Central memory CD8-positive, alpha-beta T cell (primary cell): ENCODE data around the gene EVC.

Source experiments
- ATAC-seq: fragments of 150-1000 bp; cut with Tn5 transposase; replicated peaks from 2 replicates; pipeline ENCODE4 v1.10.0; 2022; ENCODE audit warnings: mild to moderate bottlenecking, moderate FRiP score, moderate number of reproducible peaks; ENCODE audit not compliant: poor library complexity, severe bottlenecking; ENCODE audit errors: extremely low read depth
- DNase-seq, 2 donors: peaks; one replicate each; pipeline ENCODE4 v3.0.0; 2021; ENCODE audit warnings: low spot score in 2 of 2
- H3K27ac Mint-ChIP-seq: one replicate; pipeline ENCODE4 v1.8.0; 2022; ENCODE audit warnings: low read depth, mild to moderate bottlenecking, moderate library complexity, mixed read lengths
- H3K27me3 Mint-ChIP-seq: one replicate; pipeline ENCODE4 v1.8.0; 2022; ENCODE audit warnings: mixed read lengths
- H3K36me3 Mint-ChIP-seq: one replicate; pipeline ENCODE4 v1.8.0; 2022; ENCODE audit warnings: mild to moderate bottlenecking, moderate library complexity, mixed read lengths; ENCODE audit not compliant: insufficient read depth
- H3K4me1 Mint-ChIP-seq: one replicate; pipeline ENCODE4 v1.8.0; 2022; ENCODE audit warnings: mixed read lengths
- H3K4me3 Mint-ChIP-seq: one replicate; pipeline ENCODE4 v1.8.0; 2022; ENCODE audit warnings: mild to moderate bottlenecking, moderate library complexity, mixed read lengths
- H3K9me3 Mint-ChIP-seq: one replicate; pipeline ENCODE4 v1.8.0; 2022; ENCODE audit warnings: mixed read lengths

Gene EVC

DNA sequence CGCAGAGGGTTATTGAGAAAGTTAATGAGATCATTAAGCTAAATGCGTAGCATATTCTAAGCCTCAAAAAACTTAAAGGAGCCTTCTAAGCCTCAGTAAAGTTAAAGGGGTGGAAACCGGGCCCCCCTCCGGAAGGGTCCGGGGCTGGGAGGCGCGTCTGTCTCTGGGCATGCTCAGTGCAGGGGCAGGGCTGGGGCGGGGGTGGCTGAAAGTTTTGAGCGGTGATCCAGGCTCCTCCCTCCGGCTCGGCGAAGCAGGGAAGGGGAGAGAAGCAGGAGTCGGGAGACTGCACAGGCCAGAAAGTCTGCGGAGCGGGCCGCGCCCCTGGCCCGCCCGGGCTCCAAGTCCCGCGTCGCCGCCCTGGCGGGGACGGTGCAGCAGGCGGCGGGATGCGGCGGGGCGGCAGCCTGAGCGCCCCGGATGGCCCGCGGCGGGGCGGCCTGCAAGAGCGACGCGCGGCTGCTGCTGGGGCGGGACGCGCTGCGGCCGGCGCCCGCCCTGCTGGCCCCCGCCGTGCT lies at the start of gene EVC:
Gene EVC, plus strand, starts transcription at position 241 of the 518 bp plus-strand sequence. Its CDS starts 180 bp downstream, at position 421.
- Mint-ChIP-seq H3K27ac (peak within 1 kb of the TSS; percentile 12), H3K9me3 (peaks cover 5% of the 10 kb centered on the region), H3K36me3 (peaks cover 2% of the 10 kb centered on the region), H3K27me3 (peaks cover 45% of the 10 kb centered on the region), H3K4me3 (peak within 1 kb of the TSS; percentile 80), H3K4me1 (peaks cover 33% of the 10 kb centered on the region)
- ATAC-seq, result peak; percentile 59
- DNase-seq, result no peak

DNA sequence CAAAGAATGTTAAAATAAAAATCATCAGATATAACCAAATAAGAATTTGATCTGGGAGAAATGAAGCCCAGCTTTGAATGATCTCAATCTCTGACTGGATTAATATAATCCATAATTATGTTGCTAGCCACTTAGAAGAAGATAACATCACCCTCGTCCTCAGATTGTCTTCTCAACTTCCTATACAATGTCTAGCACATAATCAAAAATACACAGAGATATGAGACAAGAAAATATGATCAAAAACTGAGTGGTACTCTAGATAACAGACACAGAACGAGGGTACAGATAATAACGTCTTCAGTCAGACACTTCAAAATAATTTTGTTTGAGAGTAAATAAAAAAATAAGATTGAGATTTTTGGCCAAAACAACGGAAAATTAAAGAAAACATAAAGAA lies 49.8 kb upstream of the EVC start:
- H3K9me3 Mint-ChIP-seq, result no peaks in the 10 kb centered on the region
- H3K36me3 Mint-ChIP-seq, result peaks cover 11% of the 10 kb centered on the region
- H3K27ac Mint-ChIP-seq, result no peak overlapping the region
- DNase-seq (no peak), ATAC-seq (no peak)
- H3K27me3 Mint-ChIP-seq, result no peaks in the 10 kb centered on the region
- no peaks in the 10 kb centered on the region for H3K4me1 Mint-ChIP-seq
- no peak overlapping the region for H3K4me3 Mint-ChIP-seq

DNA sequence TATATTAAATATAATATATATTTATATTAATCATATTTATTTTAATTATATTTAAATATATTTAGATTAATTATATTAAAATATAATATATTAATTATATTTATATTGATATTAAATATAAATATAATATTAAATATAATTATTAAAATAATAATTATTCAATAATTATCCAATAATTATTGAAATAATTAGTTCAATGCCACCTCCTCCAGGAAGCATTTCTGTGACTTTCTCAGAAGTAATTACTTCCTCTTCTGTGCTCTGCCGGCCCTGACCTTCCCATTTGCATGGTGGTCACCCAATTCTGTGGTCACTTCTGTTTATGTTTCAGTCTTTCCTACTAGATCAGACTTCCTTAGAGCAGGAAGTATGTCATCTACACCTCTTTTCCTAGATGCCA lies 48.4 kb upstream of the EVC start:
- Mint-ChIP-seq H3K36me3 (peaks cover 10% of the 10 kb centered on the region), H3K9me3 (no peaks in the 10 kb centered on the region), H3K4me1 (no peaks in the 10 kb centered on the region), H3K27me3 (no peaks in the 10 kb centered on the region), H3K27ac (no peak overlapping the region), H3K4me3 (no peak overlapping the region)
- ATAC-seq (no peak), DNase-seq (no peak)

DNA sequence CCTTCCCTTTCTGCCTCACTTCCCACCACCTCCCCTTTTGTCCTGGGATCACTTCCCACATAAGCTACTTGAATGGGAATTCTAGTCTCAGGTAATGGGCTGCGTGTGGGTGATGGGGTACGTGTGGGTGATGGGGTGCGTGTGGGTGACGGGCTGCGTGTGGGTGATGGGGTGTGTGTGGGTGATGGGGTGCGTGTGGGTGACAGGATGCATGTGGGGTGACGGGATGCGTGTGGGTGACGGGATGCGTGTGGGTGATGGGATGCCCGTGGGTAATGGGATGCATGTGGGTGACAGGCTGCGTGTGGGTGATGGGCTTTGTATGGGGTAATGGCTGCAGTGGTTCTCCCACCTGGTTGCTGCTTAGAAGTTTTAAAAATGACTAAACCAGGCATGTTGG lies 46.2 kb upstream of the EVC start:
- H3K27me3 Mint-ChIP-seq, result no peaks in the 10 kb centered on the region
- no peak overlapping the region for H3K4me3 Mint-ChIP-seq
- peaks cover 8% of the 10 kb centered on the region for H3K36me3 Mint-ChIP-seq
- no peaks in the 10 kb centered on the region for H3K9me3 Mint-ChIP-seq
- H3K4me1 Mint-ChIP-seq, result no peaks in the 10 kb centered on the region
- H3K27ac Mint-ChIP-seq, result no peak overlapping the region
- ATAC-seq (no peak), DNase-seq (no peak)

DNA sequence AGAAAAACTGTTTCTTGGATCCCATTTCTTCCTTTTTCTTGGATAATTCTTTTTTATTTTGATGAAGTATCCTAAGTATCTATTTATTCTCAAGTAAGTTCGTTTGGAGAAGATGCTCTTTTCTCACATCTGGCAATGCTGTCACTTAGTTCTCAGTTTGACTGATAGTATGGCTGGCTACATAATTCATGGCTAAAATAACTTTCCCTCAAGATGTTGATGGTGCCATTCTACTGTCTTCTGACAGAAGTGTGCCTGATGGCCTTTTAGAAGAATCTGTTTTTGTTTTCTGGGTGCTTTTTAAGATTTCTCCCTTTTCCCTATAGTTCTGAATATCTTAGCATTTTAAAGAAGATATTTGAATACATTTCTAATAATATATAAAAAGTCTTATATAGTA lies 44.3 kb upstream of the EVC start:
- peaks cover 6% of the 10 kb centered on the region for H3K36me3 Mint-ChIP-seq
- H3K4me1 Mint-ChIP-seq, result no peaks in the 10 kb centered on the region
- H3K27me3 Mint-ChIP-seq, result no peaks in the 10 kb centered on the region
- no peak overlapping the region for H3K27ac Mint-ChIP-seq
- H3K4me3 Mint-ChIP-seq, result no peak overlapping the region
- DNase-seq (no peak), ATAC-seq (no peak)
- no peaks in the 10 kb centered on the region for H3K9me3 Mint-ChIP-seq

DNA sequence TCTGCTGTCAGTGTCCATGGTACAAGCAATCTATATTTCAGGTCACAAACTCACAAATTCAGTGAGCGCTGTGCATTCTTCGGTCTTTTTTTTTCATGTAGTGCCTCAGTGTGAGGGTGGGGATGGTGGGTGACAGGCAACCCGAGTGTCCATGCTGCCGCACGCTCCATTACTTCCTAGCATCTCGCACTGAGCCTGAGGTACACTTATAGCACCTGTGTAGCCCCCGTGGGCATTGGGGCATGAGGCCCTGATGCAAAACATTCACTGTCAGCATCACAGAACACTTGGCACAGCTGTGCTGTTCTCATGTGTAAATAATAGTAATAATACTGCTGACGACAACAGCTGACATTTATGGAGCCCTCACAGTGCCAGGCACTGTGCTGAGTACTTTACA lies 34.2 kb upstream of the EVC start:
- Mint-ChIP-seq H3K9me3 (no peaks in the 10 kb centered on the region), H3K27me3 (no peaks in the 10 kb centered on the region), H3K36me3 (peaks cover 3% of the 10 kb centered on the region), H3K4me1 (no peaks in the 10 kb centered on the region), H3K27ac (no peak overlapping the region), H3K4me3 (no peak overlapping the region)
- DNase-seq (no peak), ATAC-seq (no peak)

DNA sequence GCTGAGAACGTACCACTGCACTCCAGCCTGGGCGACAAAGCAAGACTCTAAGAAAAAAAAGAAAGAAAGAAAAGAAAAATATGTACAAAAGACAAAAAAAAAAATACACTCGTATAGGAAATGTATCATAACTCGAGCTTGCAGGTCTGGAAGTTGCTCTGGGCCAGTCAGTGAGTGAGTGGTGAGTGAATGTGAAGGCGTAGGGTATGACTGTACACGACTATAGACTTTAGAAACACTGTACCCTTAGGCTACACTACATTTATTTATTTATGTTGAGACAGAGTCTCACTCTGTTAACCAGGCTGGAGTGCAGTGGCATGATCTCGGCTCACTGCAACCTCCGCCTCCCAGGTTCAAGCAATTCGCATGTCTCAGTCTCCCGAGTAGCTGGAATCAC lies 32.0 kb upstream of the EVC start:
- peaks cover 6% of the 10 kb centered on the region for H3K36me3 Mint-ChIP-seq
- DNase-seq, result no peak
- H3K9me3 Mint-ChIP-seq, result no peaks in the 10 kb centered on the region
- no peaks in the 10 kb centered on the region for H3K4me1 Mint-ChIP-seq
- no peak for ATAC-seq
- no peaks in the 10 kb centered on the region for H3K27me3 Mint-ChIP-seq
- no peak overlapping the region for H3K27ac Mint-ChIP-seq
- no peak overlapping the region for H3K4me3 Mint-ChIP-seq

DNA sequence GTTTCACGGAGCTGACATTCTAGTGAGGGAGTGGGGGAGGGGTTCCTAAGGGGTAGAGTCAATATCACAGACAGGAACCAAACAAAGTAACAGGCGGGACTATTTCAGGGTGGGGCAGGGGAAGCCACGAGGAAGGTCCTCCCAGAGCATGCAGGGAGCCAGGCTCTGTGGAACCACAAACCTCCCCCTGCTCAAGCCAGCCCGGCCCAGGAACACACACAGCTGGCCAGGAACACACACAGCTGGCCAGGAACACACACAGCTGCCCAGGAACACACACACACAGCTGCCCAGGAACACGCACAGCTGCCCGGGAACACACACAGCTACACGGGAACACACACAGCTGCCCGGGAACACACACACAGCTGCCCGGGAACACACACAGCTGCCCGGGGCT lies 27.4 kb upstream of the EVC start:
- no peak overlapping the region for H3K27ac Mint-ChIP-seq
- H3K4me1 Mint-ChIP-seq, result no peaks in the 10 kb centered on the region
- ATAC-seq (no peak), DNase-seq (no peak)
- H3K36me3 Mint-ChIP-seq, result peaks cover 12% of the 10 kb centered on the region
- no peaks in the 10 kb centered on the region for H3K27me3 Mint-ChIP-seq
- no peaks in the 10 kb centered on the region for H3K9me3 Mint-ChIP-seq
- no peak overlapping the region for H3K4me3 Mint-ChIP-seq

DNA sequence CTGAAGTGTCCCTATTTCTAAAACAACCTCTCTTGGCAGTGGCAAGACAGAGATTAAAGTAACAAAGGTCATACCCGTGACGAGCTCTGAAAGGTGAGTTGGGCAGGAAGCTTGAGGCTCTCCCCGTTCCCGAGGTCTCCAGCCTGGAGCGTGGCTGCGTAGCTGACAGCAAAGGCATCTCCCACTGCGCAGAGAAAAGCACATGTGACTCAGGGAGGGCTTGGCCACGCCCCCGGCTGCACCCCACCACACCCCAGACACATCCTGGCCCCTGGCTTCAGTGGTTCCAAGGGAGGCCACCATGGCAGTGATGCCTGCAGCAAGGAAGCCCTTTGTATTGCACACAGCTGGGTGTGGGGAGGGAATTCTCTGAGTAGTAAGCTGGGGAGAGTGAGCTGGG lies 25.7 kb upstream of the EVC start:
- Mint-ChIP-seq H3K36me3 (peaks cover 13% of the 10 kb centered on the region), H3K4me3 (no peak overlapping the region), H3K27me3 (no peaks in the 10 kb centered on the region), H3K9me3 (no peaks in the 10 kb centered on the region), H3K4me1 (no peaks in the 10 kb centered on the region), H3K27ac (no peak overlapping the region)
- DNase-seq (no peak), ATAC-seq (no peak)

DNA sequence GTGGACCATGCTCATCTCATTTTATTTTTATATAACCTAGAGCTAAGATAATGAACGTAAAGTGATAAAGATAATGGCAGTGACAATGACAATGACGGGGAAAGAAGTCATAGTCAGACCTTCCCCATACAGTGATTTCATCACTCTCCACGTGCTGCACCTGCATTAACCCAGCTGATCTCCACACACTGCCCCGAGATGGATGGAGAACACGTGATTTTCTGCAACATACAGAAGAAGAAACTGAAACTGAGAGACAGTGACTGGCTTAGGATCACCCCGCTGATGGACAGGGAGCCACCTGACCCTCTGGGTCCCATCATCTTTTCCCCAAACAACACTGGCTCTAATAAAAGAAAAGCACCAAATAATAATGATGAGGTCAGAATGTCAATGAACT lies 24.7 kb upstream of the EVC start:
- Mint-ChIP-seq H3K4me1 (no peaks in the 10 kb centered on the region), H3K4me3 (no peak overlapping the region), H3K9me3 (no peaks in the 10 kb centered on the region), H3K27me3 (no peaks in the 10 kb centered on the region), H3K27ac (no peak overlapping the region), H3K36me3 (peaks cover 14% of the 10 kb centered on the region)
- no peak for DNase-seq
- no peak for ATAC-seq

DNA sequence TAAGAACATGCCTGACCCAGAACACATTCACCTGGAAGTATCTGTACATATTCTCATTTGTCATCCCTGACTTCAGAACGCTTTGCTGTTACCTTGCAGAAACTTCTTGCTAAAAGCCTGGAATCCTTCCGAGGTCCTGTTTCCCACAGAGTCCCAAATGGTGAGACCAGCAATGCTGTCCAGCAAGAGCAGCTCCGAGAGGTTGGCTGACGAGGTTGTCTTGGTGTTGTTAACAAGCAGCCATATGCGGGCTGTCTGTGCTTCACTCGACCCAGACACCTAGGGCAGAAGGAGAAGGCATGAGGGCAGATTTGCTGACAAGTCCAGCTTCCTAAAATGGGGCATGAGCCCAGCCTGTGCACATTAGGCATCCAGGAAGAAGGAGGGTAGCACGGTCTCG lies 21.9 kb upstream of the EVC start:
- Mint-ChIP-seq H3K4me1 (no peaks in the 10 kb centered on the region), H3K27me3 (no peaks in the 10 kb centered on the region), H3K9me3 (no peaks in the 10 kb centered on the region), H3K27ac (no peak overlapping the region), H3K4me3 (no peak overlapping the region), H3K36me3 (peaks cover 11% of the 10 kb centered on the region)
- ATAC-seq (no peak), DNase-seq (no peak)

DNA sequence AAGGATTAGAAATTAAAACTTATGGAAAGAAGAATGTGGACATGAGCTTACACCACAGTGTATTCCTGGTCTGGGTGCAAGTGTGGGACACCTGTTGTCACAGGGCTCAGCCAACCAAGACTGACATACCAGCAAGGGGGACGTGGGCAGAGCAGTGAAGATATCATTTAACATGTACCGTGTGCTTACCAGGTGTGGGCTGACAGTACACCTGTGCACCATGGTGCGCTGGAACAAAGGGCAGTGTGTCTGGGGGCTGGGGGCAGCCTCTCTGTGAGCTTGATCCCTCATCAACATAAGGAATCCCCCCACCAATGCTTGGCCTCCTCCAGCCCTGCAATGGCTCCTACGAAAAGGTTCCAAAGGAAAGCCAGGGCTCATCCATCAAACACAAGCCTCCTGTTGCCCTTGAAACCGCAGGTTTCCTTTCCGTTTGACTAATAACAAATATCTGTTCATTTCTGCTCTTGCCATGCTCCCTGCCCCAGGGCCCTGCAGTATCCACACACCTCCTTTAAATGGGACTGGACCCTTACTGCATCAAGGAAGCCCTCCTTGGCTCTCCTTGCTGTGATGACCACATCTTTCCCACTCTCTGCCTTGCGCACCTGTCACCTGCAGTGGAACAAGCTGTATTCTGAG lies 19.4 kb upstream of the EVC start:
- DNase-seq (no peak), ATAC-seq (no peak)
- H3K27ac Mint-ChIP-seq, result no peak overlapping the region
- no peak overlapping the region for H3K4me3 Mint-ChIP-seq
- peaks cover 13% of the 10 kb centered on the region for H3K36me3 Mint-ChIP-seq
- H3K4me1 Mint-ChIP-seq, result no peaks in the 10 kb centered on the region
- H3K27me3 Mint-ChIP-seq, result no peaks in the 10 kb centered on the region
- no peaks in the 10 kb centered on the region for H3K9me3 Mint-ChIP-seq

DNA sequence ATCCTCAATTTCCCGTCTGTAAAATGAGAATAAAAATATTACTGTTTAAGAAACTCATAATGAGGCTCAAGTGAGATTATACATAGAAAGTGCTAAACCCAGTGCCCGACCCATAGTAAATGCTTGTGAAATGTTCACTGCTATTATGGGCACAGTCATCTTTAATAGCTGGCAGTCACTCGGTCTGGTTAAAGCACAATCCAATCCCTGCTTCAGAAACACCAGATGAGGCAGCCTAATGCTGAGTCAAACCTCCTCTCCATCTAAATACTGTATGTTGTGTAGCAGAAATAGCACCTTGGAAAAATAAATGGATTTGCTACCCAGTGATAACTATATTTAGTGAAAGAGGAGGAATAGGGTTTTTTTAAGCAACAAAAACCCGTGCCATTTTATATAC lies 17.1 kb upstream of the EVC start:
- no peaks in the 10 kb centered on the region for H3K9me3 Mint-ChIP-seq
- DNase-seq (no peak), ATAC-seq (no peak)
- peaks cover 8% of the 10 kb centered on the region for H3K36me3 Mint-ChIP-seq
- H3K27me3 Mint-ChIP-seq, result no peaks in the 10 kb centered on the region
- no peak overlapping the region for H3K27ac Mint-ChIP-seq
- H3K4me1 Mint-ChIP-seq, result no peaks in the 10 kb centered on the region
- no peak overlapping the region for H3K4me3 Mint-ChIP-seq
